K562 (cell line): ENCODE data around the gene WDR64. TPM values are rescaled to one million over a fixed set of nuclear protein-coding genes. Genes with fewer than 3 reads are reported as not detected.
A peak's percentile ranks its signal among the peaks of the same experiment; 100 is the strongest.

Source experiments
- ATAC-seq: fragments of 200-7000 bp; cut with Tn5 transposase; 3 replicates; pipeline ENCODE4 v1.9.1; 2020; ENCODE audit warnings: moderate library complexity
- BruUV-seq: library from RNA; stranded (reverse); fragments of 400-500 nt; replicated peaks from 2 replicates; lab custom pipeline; 2021; lab: Mats Ljungman, UMichigan
- CTCF ChIA-PET: fragments of 300-600 bp; formaldehyde crosslinking; extraction: SDS; loops from one replicate; lab custom pipeline; 2021; ENCODE audit warnings: low intra/inter-chr PET ratio; lab: Yijun Ruan, JAX
- POLR2A ChIA-PET: fragments of 300-600, 350-650 bp; sonication (Branson Sonifier 250); formaldehyde crosslinking; extraction: SDS; loops from one replicate; lab custom pipeline; 2021; ENCODE audit warnings: antibody characterized with exemption, inconsistent platforms; lab: Yijun Ruan, JAX
- DNase-seq, 4 experiments: peaks; one replicate each; pipeline versions ENCODE4 v3.0.0 to v3.0.0-alpha.2; 2011 to 2018; ENCODE audit warnings: low spot score in 3 of 4, mixed read lengths in 3 of 4; ENCODE audit errors: extremely low read depth in 1 of 4
- FAIRE-seq: peaks from 2 replicates; lab custom pipeline; 2011; peaks lifted over from hg19 to GRCh38; lab: Jason Lieb, UNC
- H2AFZ ChIP-seq: 2 replicates; pipeline ENCODE4 v1.6.0; 2011; ENCODE audit warnings: low read depth, low read length, control low read depth, inconsistent platforms
- H3K27ac ChIP-seq: fragments of 200-600 bp; 3 replicates; pipeline ENCODE4 v1.8.0; 2011; ENCODE audit warnings: low read depth, mild to moderate bottlenecking, control low read depth, inconsistent platforms, low read length, moderate library complexity, mixed read lengths; ENCODE audit errors: extremely low read depth
- H3K27me3 ChIP-seq, 2 experiments: fragments of 300-600 bp in 1 of 2; 2 replicates in 1 of 2; 3 replicates in 1 of 2; pipeline versions ENCODE4 v1.6.0 to v1.8.0; 2011; ENCODE audit warnings: inconsistent platforms in 2 of 2, low read length in 2 of 2, mild to moderate bottlenecking in 1 of 2, mixed read lengths in 1 of 2, moderate library complexity in 1 of 2; ENCODE audit not compliant: control insufficient read depth in 2 of 2, insufficient read depth in 2 of 2
- H3K36me3 ChIP-seq: fragments of 300-600 bp; 3 replicates; pipeline ENCODE4 v1.8.0; 2011; ENCODE audit warnings: mild to moderate bottlenecking, low read length, inconsistent platforms; ENCODE audit not compliant: control insufficient read depth, insufficient read depth
- H3K4me1 ChIP-seq, 2 experiments: fragments of 200-600 bp in 1 of 2; replicated peaks in 1 of 2; 2 replicates in 1 of 2; 3 replicates in 1 of 2; pipeline versions ENCODE4 v1.5.1 to v1.8.0; 2011; ENCODE audit warnings: inconsistent platforms in 2 of 2, low read length in 2 of 2, mild to moderate bottlenecking in 1 of 2, mixed read lengths in 1 of 2, moderate library complexity in 1 of 2; ENCODE audit not compliant: control insufficient read depth in 2 of 2, insufficient read depth in 2 of 2
- H3K4me2 ChIP-seq: 2 replicates; pipeline ENCODE4 v1.6.1; 2011; ENCODE audit warnings: low read length, control low read depth, inconsistent platforms, mixed read lengths; ENCODE audit not compliant: insufficient read depth
- H3K4me3 ChIP-seq: fragments of 200-600 bp; sonication (generic), shearing (Covaris generic); 2 replicates; pipeline ENCODE4 v1.5.1; 2016; ENCODE audit warnings: control low read depth, inconsistent platforms
- H3K79me2 ChIP-seq: fragments of 200-600 bp; 3 replicates; pipeline ENCODE4 v1.8.0; 2011; ENCODE audit warnings: low read length, inconsistent platforms; ENCODE audit not compliant: control insufficient read depth, insufficient read depth
- H3K9ac ChIP-seq, 2 experiments: 2 replicates each; pipeline versions ENCODE4 v1.6.0 to v1.6.1; 2011; ENCODE audit warnings: low read depth in 2 of 2, low read length in 2 of 2, control low read depth in 1 of 2, inconsistent platforms in 1 of 2, mild to moderate bottlenecking in 1 of 2, mixed read lengths in 1 of 2; ENCODE audit not compliant: insufficient read depth in 1 of 2
- H3K9me1 ChIP-seq: one replicate; pipeline ENCODE4 v1.6.0; 2011; ENCODE audit warnings: inconsistent platforms, mild to moderate bottlenecking, low read length, moderate library complexity; ENCODE audit not compliant: control insufficient read depth, insufficient read depth
- H3K9me3 ChIP-seq: replicated peaks from 2 replicates; pipeline ENCODE4 v1.5.1; 2011; ENCODE audit warnings: low read depth, low read length, inconsistent platforms; ENCODE audit not compliant: control insufficient read depth, insufficient read depth
- H4K20me1 ChIP-seq: replicated peaks from 2 replicates; pipeline ENCODE4 v1.6.1; 2011; ENCODE audit warnings: low read length, inconsistent platforms, mixed read lengths; ENCODE audit not compliant: control insufficient read depth, insufficient read depth
- CBFA2T3 ChIP-seq: fragments of 450-650 bp; IDR thresholded peaks from 2 replicates; pipeline ENCODE4 v1.6.1; 2017
- CBX1 ChIP-seq: sonication (generic); IDR thresholded peaks from 2 replicates; pipeline ENCODE4 v1.6.1; 2016; ENCODE audit warnings: antibody characterized with exemption, low read depth, mild to moderate bottlenecking
- CREB1 ChIP-seq, 2 experiments: sonication (generic) in 1 of 2; formaldehyde crosslinking in 1 of 2; IDR thresholded peaks; 2 replicates each; pipeline versions ENCODE4 v1.6.1 to v1.8.0; 2012 to 2022; ENCODE audit warnings: inconsistent platforms in 1 of 2, mild to moderate bottlenecking in 1 of 2, missing genetic modification reagents in 1 of 2, moderate library complexity in 1 of 2
- EP400 ChIP-seq: fragments of 450-650 bp; IDR thresholded peaks from 2 replicates; pipeline ENCODE4 v1.6.1; 2017; ENCODE audit warnings: antibody characterized with exemption, mild to moderate bottlenecking, moderate library complexity
- FOXJ3 ChIP-seq: sonication (generic); formaldehyde crosslinking; IDR thresholded peaks from 2 replicates; pipeline ENCODE4 v1.4.0; 2020; ENCODE audit warnings: mild to moderate bottlenecking, missing genetic modification reagents
- MNT ChIP-seq, 2 experiments: fragments of 450-650 bp; conservative IDR thresholded peaks; 2 replicates each; pipeline ENCODE4 v1.6.1; 2017; ENCODE audit warnings: mild to moderate bottlenecking in 2 of 2, moderate library complexity in 2 of 2
- MYBL2 ChIP-seq, 2 experiments: fragments of 450-650 bp in 1 of 2; sonication (generic) in 1 of 2; formaldehyde crosslinking in 1 of 2; IDR thresholded peaks; 2 replicates each; pipeline versions ENCODE4 v1.6.1 to v1.8.1; 2017 to 2022; ENCODE audit warnings: borderline replicate concordance in 1 of 2, inconsistent platforms in 1 of 2, low read depth in 1 of 2, mild to moderate bottlenecking in 1 of 2, missing genetic modification reagents in 1 of 2, moderate library complexity in 1 of 2
- NKRF ChIP-seq: fragments of 450-650 bp; IDR thresholded peaks from 2 replicates; pipeline ENCODE4 v1.6.1; 2016; ENCODE audit warnings: borderline replicate concordance
- POLR3G ChIP-seq: IDR thresholded peaks from 2 replicates; pipeline ENCODE4 v1.6.1; 2011; ENCODE audit not compliant: insufficient read length, insufficient replicate concordance; ENCODE audit errors: extremely low read depth
- PRPF4 ChIP-seq: fragments of 200-400 bp; formaldehyde crosslinking; IDR thresholded peaks from one replicate; pipeline ENCODE4 v1.6.1; 2017; ENCODE audit warnings: low read length, low read depth, mild to moderate bottlenecking; ENCODE audit not compliant: insufficient read depth, poor library complexity, severe bottlenecking
- ZNF232 ChIP-seq: sonication (generic); formaldehyde crosslinking; IDR thresholded peaks from 2 replicates; pipeline ENCODE4 v1.8.0; 2022; ENCODE audit warnings: mild to moderate bottlenecking, missing genetic modification reagents
- ZNF436 ChIP-seq: fragments of 250-450, 450-650 bp; sonication (Bioruptor Pico); formaldehyde crosslinking; IDR thresholded peaks from 2 replicates; pipeline ENCODE4 v1.7.0; 2020; ENCODE audit warnings: mild to moderate bottlenecking
- WGBS: fragments of 100-300 bp; shearing (Covaris generic); methylation state at CpG from one replicate; pipeline ENCODE4 v1.1.6; 2016; ENCODE audit warnings: low coverage, mixed read lengths; ENCODE audit not compliant: insufficient coverage; ENCODE audit errors: missing lambda C conversion rate; 5-methylcytosine and 5-hydroxymethylcytosine counted together
- in situ Hi-C: fragments of 300-500 bp; cut with MboI; formaldehyde crosslinking; loops from 4 replicates; pipeline ENCODE4 v1.15.0; 2018; ENCODE audit warnings: inconsistent platforms, mixed read lengths
- intact Hi-C: fragments of 100-400 bp; cut with micrococcal nuclease; formaldehyde crosslinking; loops from 2 replicates; pipeline ENCODE4 v1.14.2; 2022
- polyA plus RNA-seq, 8 experiments: library from polyadenylated mRNA; depleted of rRNA in 4 of 8; stranded (reverse) in 5 of 8; unstranded in 3 of 8; fragments of >200 nt; fragmentation: Nextera tagmentation in 2 of 8; fragmentation: Illumina TruSeq in 1 of 8; extraction: Ambion mirVana in 2 of 8; extraction: Trizol in 1 of 8; gene quantifications; 2 replicates each; pipeline versions ENCODE4 v1.2.1 to v1.2.3, GENCODE V29; 2011 to 2014; ENCODE audit warnings: inconsistent platforms in 1 of 8, missing spikeins in 1 of 8
- total RNA-seq, 7 experiments: library from RNA; depleted of rRNA in 6 of 7; stranded (reverse); fragments of >200 nt in 6 of 7; fragmentation: Illumina TruSeq in 2 of 7; extraction: Trizol in 2 of 7; gene quantifications; 2 replicates each; pipeline versions ENCODE4 v1.2.1 to v1.2.3, GENCODE V29; 2011 to 2021; ENCODE audit warnings: low replicate concordance in 1 of 7

WDR64 gene
- total and polyA plus RNA-seq, 9 of the 15 experiments (the other 6 are each of a cell fraction or from before 2014, with no cell fraction given): 0.06 to 0.29 (median 0.19) TPM; not detected in 5

DNA sequence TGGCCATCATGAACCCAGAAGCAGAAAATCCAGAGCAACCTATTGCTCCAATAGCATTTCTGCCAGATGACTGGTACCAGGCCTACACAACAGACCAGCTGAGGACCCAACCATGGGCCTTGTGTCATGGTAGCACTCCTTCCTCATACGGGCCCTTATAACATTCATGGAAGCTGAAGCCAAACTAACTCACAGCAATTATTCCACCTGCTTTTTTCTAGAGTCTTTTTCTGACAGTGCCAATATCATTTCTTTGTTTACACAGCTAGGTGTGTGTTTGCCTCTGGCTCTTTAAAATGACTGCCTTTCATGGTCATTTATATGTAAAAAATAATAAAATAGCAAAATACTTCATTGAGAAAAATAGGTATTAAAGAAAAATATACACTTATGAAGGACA, 3.9 kb upstream of the WDR64 start:
- Histone ChIP-seq H2AFZ (peak overlapping the region; percentile 25; the same call in 1 of the 2 replicates), H3K4me2 (no peak overlapping the region), H3K9me1 (no peaks in the 10 kb centered on the region), H3K9ac (no peak overlapping the region), H3K79me2 (no peaks in the 10 kb centered on the region), H3K4me3 (no peak overlapping the region), H3K9me3 (no peaks in the 10 kb centered on the region), H4K20me1 (no peaks in the 10 kb centered on the region), H3K4me1 (no peaks in the 10 kb centered on the region), H3K27me3 (no peaks in the 10 kb centered on the region), H3K27ac (no peak overlapping the region), H3K36me3 (no peaks in the 10 kb centered on the region)
- POLR2A ChIA-PET: interaction anchor here (0.7 to 1.9 kb wide), 2 partner anchors 9 to 1586 kb away, joined by 3 to 4 read pairs; no protein-coding TSS in a partner anchor
- DNase-seq (no peak), FAIRE-seq (no peak), ATAC-seq (no peak)
- in situ Hi-C loops (no loop called here), intact Hi-C loops (no loop called here)
- BruUV-seq: no TSS peak
- CTCF ChIA-PET: no interaction called here
- WGBS: 67% methylated on average over 1 of the region's 1 CpG
- TF ChIP-seq MYBL2 (IDR thresholded peaks at IDR 0.05; ENCODE audit: low read depth) (no peak), MYBL2 (CRISPR knock-in tag; IDR thresholded peaks at IDR 0.05; ENCODE audit: borderline replicate concordance) (no peak), ZNF232 (CRISPR knock-in tag) (no peak), MNT (conservative IDR thresholded peaks at IDR 0.05) (no peak), CBX1 (no peak), CREB1 (IDR thresholded peaks at IDR 0.05) (no peak), CREB1 (CRISPR knock-in tag; IDR thresholded peaks at IDR 0.05) (no peak), ZNF436 (CRISPR knock-in tag) (no peak), POLR3G (no peak), PRPF4 (no peak), EP400 (no peak), FOXJ3 (CRISPR knock-in tag) (no peak), NKRF (no peak), CBFA2T3 (no peak)
